T-helper 17 cell (primary cell): Measurements from ENCODE around the gene CNTRL. TPM values are rescaled to one million over a fixed set of nuclear protein-coding genes. Genes with fewer than 3 reads are reported as not detected.

Source experiments
- ATAC-seq: fragments of 150-1000 bp; cut with Tn5 transposase; 2 replicates; pipeline ENCODE4 v1.10.0; 2021; ENCODE audit warnings: mild to moderate bottlenecking, moderate library complexity
- DNase-seq, 3 donors: peaks; one replicate each; pipeline versions ENCODE4 v3.0.0 to v3.0.0-alpha.2; 2020 to 2021
- H3K9me3 ChIP-seq: one replicate; pipeline ENCODE4 v1.7.0; 2013; ENCODE audit warnings: low read length, mild to moderate bottlenecking; ENCODE audit not compliant: control insufficient read depth, poor library complexity, severe bottlenecking
- H3K27ac Mint-ChIP-seq: one replicate; pipeline ENCODE4 v1.8.0; 2022; ENCODE audit warnings: mild to moderate bottlenecking, moderate library complexity, mixed read lengths
- H3K27me3 Mint-ChIP-seq: one replicate; pipeline ENCODE4 v1.8.0; 2022; ENCODE audit warnings: mixed read lengths
- H3K36me3 Mint-ChIP-seq: one replicate; pipeline ENCODE4 v1.8.0; 2022; ENCODE audit warnings: low read depth, mixed read lengths
- H3K4me1 Mint-ChIP-seq: one replicate; pipeline ENCODE4 v1.8.0; 2022; ENCODE audit warnings: mild to moderate bottlenecking, mixed read lengths
- H3K4me3 Mint-ChIP-seq: one replicate; pipeline ENCODE4 v1.8.0; 2022; ENCODE audit warnings: mild to moderate bottlenecking, moderate library complexity, mixed read lengths
- total RNA-seq, 4 donors: library from RNA in 2 of 4; stranded (reverse) in 2 of 4; gene quantifications; one replicate each; pipeline ENCODE4 v1.2.3 and lab custom pipeline; 2022 to 2026

CNTRL gene
- total RNA-seq, 2 donors from 2014 or later, result 69.5 to 81.1 TPM

- ATAC-seq, result no peak
- no peaks in the 10 kb centered on the region for H3K9me3 ChIP-seq
- no peaks in the 10 kb centered on the region for H3K27me3 Mint-ChIP-seq
- DNase-seq, result no peak
- no peak overlapping the region for H3K4me3 Mint-ChIP-seq
- H3K36me3 Mint-ChIP-seq, result no peaks in the 10 kb centered on the region
- H3K27ac Mint-ChIP-seq, result no peak overlapping the region
- peaks cover 2% of the 10 kb centered on the region for H3K4me1 Mint-ChIP-seq
Observed at GRCh38 chr9:121055642-121056143, 19.1 kb upstream of the CNTRL start.

GRCh38 chr9:121057821-121058220 is 16.9 kb upstream of the CNTRL start:
- H3K27ac Mint-ChIP-seq, result no peak overlapping the region
- H3K27me3 Mint-ChIP-seq, result no peaks in the 10 kb centered on the region
- ATAC-seq, result no peak

DNA sequence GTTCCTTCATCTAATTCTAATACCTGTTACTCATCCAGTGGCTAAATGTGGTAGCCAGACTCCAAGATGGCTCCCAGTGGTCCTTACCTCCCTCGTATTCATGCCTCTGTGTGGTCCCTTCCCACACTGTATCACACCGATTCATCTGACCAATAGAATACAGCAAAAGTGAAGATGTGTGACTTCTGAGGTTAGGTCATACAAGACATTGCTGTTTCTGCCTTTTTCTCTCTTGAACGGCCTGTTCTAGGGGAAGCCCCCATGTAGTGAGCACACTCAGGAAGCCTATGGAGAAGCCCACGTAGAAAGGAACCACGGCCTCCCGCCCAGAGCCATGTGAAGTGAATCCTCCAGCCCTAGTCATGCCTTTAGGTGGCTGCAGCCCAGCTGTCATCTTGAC is 15.2 kb upstream of the CNTRL start:
- Mint-ChIP-seq H3K27ac (no peak overlapping the region), H3K36me3 (no peaks in the 10 kb centered on the region), H3K27me3 (no peaks in the 10 kb centered on the region), H3K4me1 (peaks cover 9% of the 10 kb centered on the region), H3K4me3 (no peak overlapping the region)
- ATAC-seq (no peak), DNase-seq (no peak)
- no peaks in the 10 kb centered on the region for H3K9me3 ChIP-seq

More at GRCh38 chr9:121057821-121058220, 16.9 kb upstream of the CNTRL start:
- no peaks in the 10 kb centered on the region for H3K36me3 Mint-ChIP-seq
- no peak for DNase-seq
- H3K4me1 Mint-ChIP-seq, result peaks cover 4% of the 10 kb centered on the region
- H3K9me3 ChIP-seq, result no peaks in the 10 kb centered on the region
- H3K4me3 Mint-ChIP-seq, result no peak overlapping the region

DNA sequence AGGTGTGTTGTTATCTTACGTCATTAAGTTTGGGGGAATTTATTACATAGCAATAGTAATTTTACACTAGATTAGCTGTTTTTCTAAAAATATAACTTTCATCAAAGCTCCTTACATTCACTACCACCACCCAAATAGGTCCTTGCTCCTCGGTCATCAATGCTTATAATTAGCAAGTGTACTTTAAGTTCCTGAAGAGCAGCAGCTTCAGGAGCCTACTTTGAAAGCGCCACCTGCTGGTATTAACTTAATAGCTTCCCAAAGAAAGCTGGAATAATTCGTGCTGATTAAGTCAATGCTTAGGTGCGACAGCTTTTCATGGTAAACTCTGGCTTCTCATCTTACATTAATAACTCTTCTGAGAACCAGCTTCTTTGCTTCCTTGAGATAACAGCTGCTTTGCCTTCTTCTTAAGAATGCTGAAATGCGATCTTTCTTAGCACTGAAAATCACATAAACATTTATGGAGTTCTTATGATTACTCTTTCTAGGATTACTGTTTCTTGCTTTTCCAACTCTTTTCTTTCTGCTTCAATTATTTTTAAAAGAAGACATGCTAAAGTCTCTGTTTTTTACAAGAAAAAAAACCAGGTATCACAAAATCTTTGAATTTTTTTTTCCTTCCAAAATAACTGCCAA is 14.6 kb upstream of the CNTRL start:
- no peak overlapping the region for H3K4me3 Mint-ChIP-seq
- H3K9me3 ChIP-seq, result no peaks in the 10 kb centered on the region
- H3K27me3 Mint-ChIP-seq, result no peaks in the 10 kb centered on the region
- no peak overlapping the region for H3K27ac Mint-ChIP-seq
- DNase-seq (no peak), ATAC-seq (peak; percentile 36)
- H3K36me3 Mint-ChIP-seq, result no peaks in the 10 kb centered on the region
- peaks cover 9% of the 10 kb centered on the region for H3K4me1 Mint-ChIP-seq

GRCh38 chr9:121066850-121067249 is 7.9 kb upstream of the CNTRL start:
- Mint-ChIP-seq H3K27ac (no peak overlapping the region), H3K4me1 (peaks cover 8% of the 10 kb centered on the region), H3K36me3 (no peaks in the 10 kb centered on the region), H3K4me3 (no peak overlapping the region), H3K27me3 (no peaks in the 10 kb centered on the region)
- DNase-seq (no peak), ATAC-seq (no peak)
- H3K9me3 ChIP-seq, result no peaks in the 10 kb centered on the region

DNA sequence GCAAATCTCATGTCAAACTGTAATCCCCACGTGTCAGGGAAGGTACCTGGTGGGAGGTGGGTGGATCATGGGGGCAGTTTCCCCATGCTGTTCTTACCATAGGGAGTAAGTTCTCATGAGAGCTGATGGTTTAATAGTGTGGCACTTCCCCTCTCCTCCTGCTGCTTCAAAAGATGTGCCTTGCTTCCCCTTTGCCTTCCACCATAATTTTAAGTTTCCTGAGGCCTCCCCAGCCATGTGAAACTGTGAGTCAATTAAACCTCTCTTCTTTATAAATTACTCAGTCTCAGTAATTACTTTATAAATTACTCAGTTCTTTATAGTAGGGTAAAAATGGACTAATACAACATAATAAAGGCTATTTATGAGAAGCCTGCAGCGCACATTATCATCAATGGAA is 7.1 kb upstream of the CNTRL start:
- no peaks in the 10 kb centered on the region for H3K9me3 ChIP-seq
- H3K4me1 Mint-ChIP-seq, result peaks cover 8% of the 10 kb centered on the region
- no peak overlapping the region for H3K4me3 Mint-ChIP-seq
- H3K36me3 Mint-ChIP-seq, result no peaks in the 10 kb centered on the region
- no peak for ATAC-seq
- no peak for DNase-seq
- H3K27ac Mint-ChIP-seq, result no peak overlapping the region
- H3K27me3 Mint-ChIP-seq, result no peaks in the 10 kb centered on the region

DNA sequence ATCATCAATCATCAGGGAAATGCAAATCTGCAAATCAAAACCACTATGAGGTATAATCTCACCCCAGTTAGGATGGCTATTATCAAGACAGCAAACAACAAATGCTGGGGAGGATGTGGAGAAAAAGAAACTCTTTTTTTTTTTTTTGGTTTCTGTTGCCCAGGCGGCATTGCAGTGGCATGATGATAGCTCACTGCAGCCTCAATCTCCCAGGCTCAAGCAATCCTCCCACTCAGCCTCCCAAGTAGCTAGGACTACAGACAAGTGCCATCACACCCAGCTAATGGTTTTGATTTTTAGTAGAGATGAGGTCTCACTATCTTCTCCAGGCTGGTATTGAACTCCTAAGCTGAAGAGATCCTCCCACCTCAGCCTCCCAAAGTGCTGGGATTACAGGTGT is 5.4 kb upstream of the CNTRL start:
- Mint-ChIP-seq H3K4me1 (peaks cover 16% of the 10 kb centered on the region), H3K27ac (no peak overlapping the region), H3K27me3 (no peaks in the 10 kb centered on the region), H3K36me3 (no peaks in the 10 kb centered on the region), H3K4me3 (peak overlapping the region; percentile 25)
- DNase-seq, result no peak
- ATAC-seq, result no peak
- no peaks in the 10 kb centered on the region for H3K9me3 ChIP-seq

GRCh38 chr9:121071370-121071755 is 3.4 kb upstream of the CNTRL start:
- Mint-ChIP-seq H3K27me3 (no peaks in the 10 kb centered on the region), H3K4me1 (peaks cover 31% of the 10 kb centered on the region), H3K4me3 (peak overlapping the region; percentile 90), H3K36me3 (peaks cover 5% of the 10 kb centered on the region), H3K27ac (peak overlapping the region; percentile 85)
- H3K9me3 ChIP-seq, result no peaks in the 10 kb centered on the region
- no peak for DNase-seq
- no peak for ATAC-seq

DNA sequence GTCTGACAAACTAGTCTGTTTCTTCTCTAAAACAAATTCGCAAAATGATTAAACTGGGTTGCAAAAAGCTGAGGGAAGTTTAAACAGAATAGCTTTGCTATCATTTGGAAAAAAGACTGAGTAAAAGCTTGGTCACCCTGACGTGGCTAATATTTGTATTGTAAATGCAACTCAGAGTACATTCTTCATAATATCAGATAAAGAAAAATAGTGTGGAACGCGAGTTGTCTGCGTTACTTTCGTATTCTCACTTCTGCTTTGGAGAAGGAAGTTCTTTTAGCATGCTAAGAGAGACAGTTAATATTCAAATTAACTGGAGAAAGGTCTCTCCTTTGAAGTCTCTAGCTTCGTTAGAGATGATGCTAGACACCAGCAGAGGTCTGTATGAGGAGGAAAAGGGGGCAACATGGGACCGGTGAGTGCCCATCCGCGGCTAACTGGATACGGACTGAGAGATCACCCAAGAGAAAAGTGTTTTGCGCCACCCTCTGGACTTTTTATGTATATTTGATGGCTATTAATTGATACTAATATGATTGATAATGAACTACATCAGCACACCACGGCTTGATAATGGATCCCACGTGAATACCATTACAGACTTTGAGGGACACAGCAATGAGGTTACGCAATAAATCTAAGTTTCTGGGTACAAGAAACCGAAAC is 2.9 kb upstream of the CNTRL start:
- no peaks in the 10 kb centered on the region for H3K9me3 ChIP-seq
- H3K4me3 Mint-ChIP-seq, result peak overlapping the region; percentile 90
- H3K4me1 Mint-ChIP-seq, result peaks cover 36% of the 10 kb centered on the region
- DNase-seq (no peak), ATAC-seq (peak; percentile 22)
- peaks cover 10% of the 10 kb centered on the region for H3K36me3 Mint-ChIP-seq
- peak overlapping the region; percentile 85 for H3K27ac Mint-ChIP-seq
- no peaks in the 10 kb centered on the region for H3K27me3 Mint-ChIP-seq

DNA sequence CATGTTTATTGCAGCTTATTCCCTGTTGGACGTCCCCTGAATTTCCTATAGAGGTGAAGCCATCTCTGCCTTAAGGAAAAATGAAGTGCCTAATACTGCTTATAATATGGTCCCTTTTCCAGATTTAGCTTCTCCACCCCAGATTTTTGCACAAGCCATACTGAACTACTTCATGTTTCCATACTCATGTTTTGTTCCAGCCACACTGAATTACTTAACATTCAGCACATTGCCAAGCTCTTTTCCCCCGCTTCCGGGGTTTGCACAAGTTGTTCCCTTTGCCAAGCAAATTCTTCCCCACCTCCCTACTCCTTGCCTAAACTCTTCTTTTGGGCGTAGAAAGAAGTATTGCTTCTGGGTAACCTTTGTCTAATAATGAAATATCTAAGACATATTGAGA is 1.7 kb upstream of the CNTRL start:
- no peak for DNase-seq
- no peaks in the 10 kb centered on the region for H3K27me3 Mint-ChIP-seq
- H3K9me3 ChIP-seq, result no peaks in the 10 kb centered on the region
- H3K4me1 Mint-ChIP-seq, result peaks cover 41% of the 10 kb centered on the region
- no peak for ATAC-seq
- H3K27ac Mint-ChIP-seq, result peak overlapping the region; percentile 99
- H3K36me3 Mint-ChIP-seq, result peaks cover 10% of the 10 kb centered on the region
- peak overlapping the region; percentile 90 for H3K4me3 Mint-ChIP-seq

GRCh38 chr9:121075251-121076036 is 689 bp downstream of the CNTRL start:
- H3K27ac Mint-ChIP-seq, result peak overlapping the region; percentile 99
- H3K4me1 Mint-ChIP-seq, result peaks cover 41% of the 10 kb centered on the region
- H3K27me3 Mint-ChIP-seq, result no peaks in the 10 kb centered on the region
- DNase-seq (peak in 1 of 3 donors; percentile 13), ATAC-seq (peak; percentile 45)
- H3K36me3 Mint-ChIP-seq, result peaks cover 10% of the 10 kb centered on the region
- no peaks in the 10 kb centered on the region for H3K9me3 ChIP-seq
- H3K4me3 Mint-ChIP-seq, result peak overlapping the region; percentile 100

DNA sequence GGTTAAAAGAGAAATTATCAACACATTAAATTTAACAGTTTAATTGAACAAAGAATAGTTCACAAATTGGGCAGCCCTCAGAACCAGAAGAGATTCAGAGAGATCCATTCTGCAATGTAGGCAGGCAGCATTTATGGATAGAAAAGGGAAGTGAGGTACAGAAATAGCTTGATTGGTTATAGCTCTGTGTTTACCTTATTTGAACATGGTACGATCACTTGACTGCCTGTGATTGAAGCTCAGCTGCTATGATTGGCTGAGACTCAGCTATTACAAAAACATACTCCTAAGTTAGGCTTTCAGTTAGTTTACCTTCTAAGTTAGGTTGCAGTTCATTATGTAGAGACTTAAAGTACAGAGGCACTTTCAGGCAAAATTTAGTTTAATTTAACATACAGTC is 7.3 kb downstream of the CNTRL start:
- ATAC-seq (no peak), DNase-seq (no peak)
- H3K36me3 Mint-ChIP-seq, result peaks cover 12% of the 10 kb centered on the region
- no peak overlapping the region for H3K4me3 Mint-ChIP-seq
- peak overlapping the region; percentile 65 for H3K27ac Mint-ChIP-seq
- H3K4me1 Mint-ChIP-seq, result peaks cover 22% of the 10 kb centered on the region
- no peaks in the 10 kb centered on the region for H3K27me3 Mint-ChIP-seq
- H3K9me3 ChIP-seq, result no peaks in the 10 kb centered on the region

DNA sequence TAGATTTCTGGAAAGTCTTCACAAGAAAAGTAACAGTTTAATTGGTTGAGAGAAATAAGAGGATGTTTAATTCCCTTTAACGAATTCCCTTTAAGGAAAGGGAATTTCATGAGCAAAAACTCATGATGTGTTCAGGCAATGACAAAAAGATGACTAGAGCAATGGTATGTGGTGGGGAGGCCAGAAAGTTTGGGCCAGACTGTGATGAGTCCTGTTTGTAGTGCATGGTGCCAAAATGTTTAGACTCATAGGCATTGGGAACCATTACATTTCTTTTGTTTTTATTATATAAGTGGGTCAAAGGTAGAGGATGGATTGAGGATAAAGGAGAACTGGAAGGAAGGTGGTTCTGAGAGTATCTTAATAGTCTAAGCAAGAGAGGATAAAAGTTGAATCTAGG is 10.9 kb downstream of the CNTRL start:
- H3K4me3 Mint-ChIP-seq, result no peak overlapping the region
- no peaks in the 10 kb centered on the region for H3K9me3 ChIP-seq
- H3K36me3 Mint-ChIP-seq, result peaks cover 19% of the 10 kb centered on the region
- peaks cover 29% of the 10 kb centered on the region for H3K4me1 Mint-ChIP-seq
- DNase-seq (no peak), ATAC-seq (no peak)
- H3K27me3 Mint-ChIP-seq, result no peaks in the 10 kb centered on the region
- H3K27ac Mint-ChIP-seq, result peak overlapping the region; percentile 41
